Left ventricle myocardium superior (tissue), 1 donor: Measurements from ENCODE around the gene BIRC2. TPM values are rescaled to one million over a fixed set of nuclear protein-coding genes. Genes with fewer than 3 reads are reported as not detected.
"Not testable (repeated sequence)": the region's sequence is repeated elsewhere in the genome, so short reads cannot be mapped to it uniquely, and the experiment has no call there.

Experiments used
- ATAC-seq: fragments of 200-7000 bp; cut with Tn5 transposase; one replicate; pipeline ENCODE4 v1.9.1; 2020; ENCODE audit warnings: mild to moderate bottlenecking, moderate library complexity
- DNase-seq: peaks from one replicate; pipeline ENCODE4 v3.0.0-alpha.2; 2020
- intact Hi-C: fragments of 100-400 bp; cut with micrococcal nuclease; formaldehyde crosslinking; loops from one replicate; pipeline ENCODE4 v1.11.0; 2022
- total RNA-seq: library from RNA; stranded (reverse); fragmentation: NEBNext Ultra II Directional; extraction: Animal tissue kit (Norgen Biotek cat#: 25700); gene quantifications from one replicate; pipeline ENCODE4 v1.2.1, GENCODE V29; 2021
- donor health status: DM: no; HTN: yes; CAD: no; lungs with severe emphysema.

Gene BIRC2
- total RNA-seq, 1 donor from 2014 or later = 31.1 TPM

GRCh38 chr11:102361086-102362031 lies 14.3 kb downstream of the BIRC2 start:
- intact Hi-C loops = no loop called here
- DNase-seq (no peak), ATAC-seq (no peak)

GRCh38 chr11:102364991-102365390 lies 18.0 kb downstream of the BIRC2 start:
- intact Hi-C loops = no loop called here
- ATAC-seq (no peak), DNase-seq (no peak)

GRCh38 chr11:102367364-102367763 lies 20.4 kb downstream of the BIRC2 start:
- no peak for ATAC-seq
- intact Hi-C loops = no loop called here
- no peak for DNase-seq

GRCh38 chr11:102368472-102368871 lies 21.5 kb downstream of the BIRC2 start:
- DNase-seq (no peak), ATAC-seq (no peak)
- intact Hi-C loops = no loop called here

- intact Hi-C loops, ATAC-seq: not testable (repeated sequence)
Measured at GRCh38 chr11:102374633-102375424, 27.8 kb downstream of the BIRC2 start.

GRCh38 chr11:102375720-102376399 lies 28.8 kb downstream of the BIRC2 start:
- DNase-seq (no peak), ATAC-seq (no peak)
- intact Hi-C loops = no loop called here

More at GRCh38 chr11:102374633-102375424, 27.8 kb downstream of the BIRC2 start:
- DNase-seq = not testable (repeated sequence)

GRCh38 chr11:102377891-102378290 lies 30.9 kb downstream of the BIRC2 start:
- DNase-seq (no peak), ATAC-seq (no peak)
- intact Hi-C loops = no loop called here

- ATAC-seq (no peak), DNase-seq (no peak)
- intact Hi-C loops = no loop called here
Measured at GRCh38 chr11:102378818-102379217, 31.8 kb downstream of the BIRC2 start.

GRCh38 chr11:102382384-102382783 lies 35.4 kb downstream of the BIRC2 start:
- intact Hi-C loops = no loop called here
- ATAC-seq = no peak
- DNase-seq = no peak

- ATAC-seq = peak; percentile 74
- intact Hi-C loops = no loop called here
- no peak for DNase-seq
Measured at GRCh38 chr11:102383839-102384238, 36.8 kb downstream of the BIRC2 start.

- DNase-seq = peak; percentile 77
- ATAC-seq = peak; percentile 91
- intact Hi-C loops = no loop called here
Measured at GRCh38 chr11:102384419-102385079, 37.5 kb downstream of the BIRC2 start.

GRCh38 chr11:102385085-102386007 lies 38.3 kb downstream of the BIRC2 start:
- DNase-seq (no peak), ATAC-seq (no peak)
- intact Hi-C loops = no loop called here

GRCh38 chr11:102386136-102386734 lies 39.2 kb downstream of the BIRC2 start:
- ATAC-seq (no peak), DNase-seq (no peak)
- intact Hi-C loops = no loop called here

GRCh38 chr11:102387043-102387781 lies 40.2 kb downstream of the BIRC2 start:
- intact Hi-C loops = no loop called here
- ATAC-seq (no peak), DNase-seq (no peak)

GRCh38 chr11:102389253-102389652 lies 42.2 kb downstream of the BIRC2 start:
- intact Hi-C loops = no loop called here
- ATAC-seq (no peak), DNase-seq (no peak)

GRCh38 chr11:102390667-102391465 lies 43.9 kb downstream of the BIRC2 start:
- ATAC-seq (peak; percentile 87), DNase-seq (peak; percentile 57)
- intact Hi-C loops = no loop called here
